CD1c-positive myeloid dendritic cell (primary cell): ENCODE measurements around the gene STX18.
"Not testable (repeated sequence)": the region's sequence is repeated elsewhere in the genome, so short reads cannot be mapped to it uniquely, and the experiment has no call there.

Experiments
- DNase-seq: peaks from one replicate; pipeline ENCODE4 v3.0.0-alpha.2; 2016; ENCODE audit errors: extremely low spot score

Gene STX18

GRCh38 chr4:4541661-4542570, at the start of gene STX18:
Gene STX18 (minus strand): TSS chr4:4542048. CDS start chr4:4541964, 84 bp downstream.
- DNase-seq: peak; percentile 88

GRCh38 chr4:4591071-4591470, 49.2 kb upstream of the STX18 start:
- no peak for DNase-seq

GRCh38 chr4:4590546-4590945, 48.7 kb upstream of the STX18 start:
- DNase-seq: no peak

- no peak for DNase-seq
Observed at GRCh38 chr4:4585012-4585670, 43.3 kb upstream of the STX18 start.

GRCh38 chr4:4583606-4584005, 41.8 kb upstream of the STX18 start:
- DNase-seq: no peak

- DNase-seq: no peak
Observed at GRCh38 chr4:4582653-4583052, 40.8 kb upstream of the STX18 start.

- no peak for DNase-seq
Observed at GRCh38 chr4:4580494-4580893, 38.6 kb upstream of the STX18 start.

- no peak for DNase-seq
Observed at GRCh38 chr4:4578981-4579380, 37.1 kb upstream of the STX18 start.

GRCh38 chr4:4577359-4577875, 35.6 kb upstream of the STX18 start:
- DNase-seq: no peak

- DNase-seq: peak; percentile 56
Observed at GRCh38 chr4:4575284-4576211, 33.7 kb upstream of the STX18 start.

GRCh38 chr4:4574792-4575191, 32.9 kb upstream of the STX18 start:
- peak; percentile 15 for DNase-seq

GRCh38 chr4:4574052-4574451, 32.2 kb upstream of the STX18 start:
- DNase-seq: no peak

GRCh38 chr4:4572821-4573220, 31.0 kb upstream of the STX18 start:
- DNase-seq: no peak

GRCh38 chr4:4569861-4570260, 28.0 kb upstream of the STX18 start:
- not testable (repeated sequence) for DNase-seq

- DNase-seq: no peak
Observed at GRCh38 chr4:4568806-4569427, 27.1 kb upstream of the STX18 start.

GRCh38 chr4:4566359-4566758, 24.5 kb upstream of the STX18 start:
- DNase-seq: not testable (repeated sequence)

GRCh38 chr4:4564522-4564921, 22.7 kb upstream of the STX18 start:
- no peak for DNase-seq

GRCh38 chr4:4560642-4561041, 18.8 kb upstream of the STX18 start:
- DNase-seq: no peak

GRCh38 chr4:4560136-4560535, 18.3 kb upstream of the STX18 start:
- DNase-seq: no peak

- DNase-seq: no peak
Observed at GRCh38 chr4:4559596-4559995, 17.7 kb upstream of the STX18 start.

GRCh38 chr4:4558881-4559280, 17.0 kb upstream of the STX18 start:
- DNase-seq: no peak
